ENCODE results near the gene BSG.

BSG gene

DNA sequence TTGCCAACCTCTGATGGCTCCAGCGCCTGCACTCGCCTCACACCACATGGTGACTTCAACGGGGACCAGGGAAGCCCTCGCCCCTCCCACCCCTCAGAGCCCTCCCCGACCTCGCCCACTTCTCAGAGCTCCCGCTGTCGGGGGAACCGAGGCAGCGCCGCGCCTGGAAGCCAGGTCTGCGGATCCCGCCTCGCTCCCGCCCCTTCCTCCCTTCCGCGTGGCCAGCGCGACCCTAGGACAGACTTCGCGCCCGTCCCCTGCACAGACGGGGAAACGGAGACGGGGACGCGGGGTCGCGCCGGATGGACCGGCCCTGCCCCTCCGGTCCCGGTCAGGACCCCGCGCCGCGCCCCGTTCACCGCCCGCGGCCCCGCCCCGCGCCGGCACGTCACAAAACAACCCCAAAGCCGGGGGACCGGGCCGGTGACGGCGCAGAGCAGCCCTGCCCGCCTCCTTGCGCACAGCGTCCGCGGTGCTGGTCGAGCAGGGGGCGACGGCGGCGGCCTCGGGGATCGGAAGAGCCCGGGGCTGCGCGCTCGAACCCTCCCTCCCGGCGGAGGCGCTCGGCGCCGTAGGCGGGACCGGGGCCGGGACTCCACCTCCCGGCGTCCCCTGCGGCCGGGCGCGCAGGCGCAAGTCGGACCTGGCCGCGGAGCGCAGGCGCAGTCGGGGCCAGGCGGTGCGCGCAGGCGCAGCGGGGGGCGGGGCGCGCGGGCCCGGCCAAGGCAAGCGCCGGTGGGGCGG is 41.2 kb upstream of the BSG start:
- peaks cover 38% of the 10 kb centered on the region for H3K79me2 ChIP-seq (ENCODE audit: control insufficient read depth, low read length)
- peaks cover 17% of the 10 kb centered on the region for H3K4me1 ChIP-seq (ENCODE audit: control insufficient read depth, low read length)
- H3K27me3 ChIP-seq (ENCODE audit: control insufficient read depth, low read length): no peaks in the 10 kb centered on the region
- no peak for TF ChIP-seq EZH2phosphoT487 (IDR thresholded peaks at IDR 0.05; ENCODE audit: borderline replicate concordance, low read length)
- TF ChIP-seq, protein P1, sequence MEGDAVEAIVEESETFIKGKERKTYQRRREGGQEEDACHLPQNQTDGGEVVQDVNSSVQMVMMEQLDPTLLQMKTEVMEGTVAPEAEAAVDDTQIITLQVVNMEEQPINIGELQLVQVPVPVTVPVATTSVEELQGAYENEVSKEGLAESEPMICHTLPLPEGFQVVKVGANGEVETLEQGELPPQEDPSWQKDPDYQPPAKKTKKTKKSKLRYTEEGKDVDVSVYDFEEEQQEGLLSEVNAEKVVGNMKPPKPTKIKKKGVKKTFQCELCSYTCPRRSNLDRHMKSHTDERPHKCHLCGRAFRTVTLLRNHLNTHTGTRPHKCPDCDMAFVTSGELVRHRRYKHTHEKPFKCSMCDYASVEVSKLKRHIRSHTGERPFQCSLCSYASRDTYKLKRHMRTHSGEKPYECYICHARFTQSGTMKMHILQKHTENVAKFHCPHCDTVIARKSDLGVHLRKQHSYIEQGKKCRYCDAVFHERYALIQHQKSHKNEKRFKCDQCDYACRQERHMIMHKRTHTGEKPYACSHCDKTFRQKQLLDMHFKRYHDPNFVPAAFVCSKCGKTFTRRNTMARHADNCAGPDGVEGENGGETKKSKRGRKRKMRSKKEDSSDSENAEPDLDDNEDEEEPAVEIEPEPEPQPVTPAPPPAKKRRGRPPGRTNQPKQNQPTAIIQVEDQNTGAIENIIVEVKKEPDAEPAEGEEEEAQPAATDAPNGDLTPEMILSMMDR (IDR thresholded peaks at IDR 0.05; ENCODE audit: low read depth, low read length, poor library complexity, severe bottlenecking): peak; percentile 30
- H3K27ac ChIP-seq (ENCODE audit: low read depth, low read length): peak overlapping the region; percentile 60
- H3K9me2 ChIP-seq (replicated peaks; ENCODE audit: control insufficient read depth, low read length): no peaks in the 10 kb centered on the region
- H3K4me3 ChIP-seq (ENCODE audit: low read length): peak overlapping the region; percentile 82
- no peaks in the 10 kb centered on the region for H3F3A ChIP-seq (ENCODE audit: control insufficient read depth, insufficient read depth)
- no peaks in the 10 kb centered on the region for H3K9me3 ChIP-seq (ENCODE audit: control insufficient read depth, insufficient read depth, low read length)
- H3K4me2 ChIP-seq (ENCODE audit: low read length): peak overlapping the region; percentile 71
- H3K36me3 ChIP-seq (ENCODE audit: control insufficient read depth, low read length): peaks cover 16% of the 10 kb centered on the region; the same call in 1 of the 2 replicates
- H4K20me1 ChIP-seq (ENCODE audit: control insufficient read depth, insufficient read depth, low read depth, low read length): peaks cover 8% of the 10 kb centered on the region

DNA sequence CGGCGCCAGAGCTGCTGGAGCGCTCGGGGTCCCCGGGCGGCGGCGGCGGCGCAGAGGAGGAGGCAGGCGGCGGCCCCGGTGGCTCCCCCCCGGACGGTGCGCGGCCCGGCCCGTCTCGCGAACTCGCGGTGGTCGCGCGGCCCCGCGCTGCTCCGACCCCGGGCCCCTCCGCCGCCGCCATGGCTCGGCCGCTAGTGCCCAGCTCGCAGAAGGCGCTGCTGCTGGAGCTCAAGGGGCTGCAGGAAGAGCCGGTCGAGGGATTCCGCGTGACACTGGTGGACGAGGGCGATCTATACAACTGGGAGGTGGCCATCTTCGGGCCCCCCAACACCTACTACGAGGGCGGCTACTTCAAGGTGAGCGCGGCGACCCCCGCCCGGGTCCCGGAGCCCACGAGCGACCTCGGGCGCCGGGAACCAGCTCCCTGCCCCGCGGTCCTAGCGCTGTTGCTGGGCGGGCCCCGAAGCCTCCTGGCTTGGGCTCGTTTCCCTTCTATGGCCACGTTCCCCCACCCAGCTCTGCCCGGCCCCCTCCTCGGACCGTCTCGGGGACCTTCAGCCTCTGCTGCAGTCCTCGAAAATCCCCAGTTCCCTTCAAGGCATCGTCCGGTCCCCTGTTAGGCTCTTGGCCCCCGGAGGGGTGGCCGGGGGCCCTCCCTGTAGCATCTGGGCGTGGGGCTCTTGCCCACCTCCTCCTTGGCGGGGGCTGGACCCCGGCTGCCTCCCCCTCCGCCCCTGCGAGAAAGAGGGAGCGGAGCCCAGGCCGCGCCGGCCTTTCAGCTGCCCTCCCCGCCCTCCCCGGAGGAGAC is 40.4 kb upstream of the BSG start, which contains the start of gene CDC34:
Gene CDC34 (plus strand): TSS at position 8 of the 808 bp plus-strand sequence. CDS start 172 bp downstream, at position 180.
- H3K9me2 ChIP-seq (replicated peaks; ENCODE audit: control insufficient read depth, low read length): no peaks in the 10 kb centered on the region
- peak within 1 kb of the TSS; percentile 60 for H3K27ac ChIP-seq (ENCODE audit: low read depth, low read length)
- H3K9me3 ChIP-seq (ENCODE audit: control insufficient read depth, insufficient read depth, low read length): no peaks in the 10 kb centered on the region
- H3F3A ChIP-seq (ENCODE audit: control insufficient read depth, insufficient read depth): no peaks in the 10 kb centered on the region
- H3K27me3 ChIP-seq (ENCODE audit: control insufficient read depth, low read length): no peaks in the 10 kb centered on the region
- peaks cover 17% of the 10 kb centered on the region for H3K4me1 ChIP-seq (ENCODE audit: control insufficient read depth, low read length)
- peaks cover 21% of the 10 kb centered on the region; the same call in 1 of the 2 replicates for H3K36me3 ChIP-seq (ENCODE audit: control insufficient read depth, low read length)
- H4K20me1 ChIP-seq (ENCODE audit: control insufficient read depth, insufficient read depth, low read depth, low read length): peaks cover 8% of the 10 kb centered on the region
- peak within 1 kb of the TSS; percentile 82 for H3K4me3 ChIP-seq (ENCODE audit: low read length)
- peaks cover 38% of the 10 kb centered on the region for H3K79me2 ChIP-seq (ENCODE audit: control insufficient read depth, low read length)
- TF ChIP-seq, protein P1 (IDR thresholded peaks at IDR 0.05; ENCODE audit: low read depth, low read length, poor library complexity, severe bottlenecking): no peak
- TF ChIP-seq EZH2phosphoT487 (IDR thresholded peaks at IDR 0.05; ENCODE audit: borderline replicate concordance, low read length): no peak
- peak within 1 kb of the TSS; percentile 85 for H3K4me2 ChIP-seq (ENCODE audit: low read length)

DNA sequence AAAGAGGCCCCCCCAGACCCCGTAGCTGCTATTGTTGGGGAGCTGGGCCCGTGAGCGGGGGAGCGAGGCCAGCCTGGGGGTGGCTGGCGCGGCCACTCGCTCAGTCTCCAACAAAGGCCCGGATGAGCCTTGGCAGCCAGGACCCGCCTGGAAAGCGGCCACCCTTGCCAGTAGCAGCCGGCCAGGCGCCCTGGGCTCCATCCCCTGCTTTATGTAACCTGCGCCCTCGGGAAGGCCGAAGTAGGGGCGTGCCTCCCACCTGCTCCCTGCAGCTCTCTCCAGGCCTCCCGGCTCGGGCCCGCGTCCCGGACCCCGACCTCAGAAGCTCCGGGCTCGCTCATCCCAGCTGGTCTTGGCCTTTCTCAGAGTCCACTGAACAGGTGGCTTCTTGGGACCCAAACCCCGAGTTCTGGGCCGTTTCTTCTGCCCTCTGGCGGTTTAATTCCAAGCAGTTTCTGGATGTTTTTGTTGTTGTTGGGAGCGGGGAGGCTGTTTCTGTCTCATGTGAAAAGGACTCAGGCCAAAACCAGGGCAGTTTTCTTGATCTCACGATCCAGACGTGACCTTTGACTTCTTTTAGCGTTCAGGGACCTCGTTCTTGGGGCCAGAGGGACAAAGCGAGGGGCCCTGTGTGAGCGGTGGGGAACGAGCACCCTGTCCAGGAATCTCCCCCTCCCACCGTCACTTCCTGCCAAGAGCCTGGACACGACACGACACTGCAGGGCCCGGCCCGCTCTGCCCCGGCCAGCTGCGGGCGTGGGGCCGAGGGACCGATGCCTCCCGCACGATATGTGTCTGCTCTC is 39.6 kb upstream of the BSG start:
- no peaks in the 10 kb centered on the region for H3K9me2 ChIP-seq (replicated peaks; ENCODE audit: control insufficient read depth, low read length)
- H4K20me1 ChIP-seq (ENCODE audit: control insufficient read depth, insufficient read depth, low read depth, low read length): peaks cover 8% of the 10 kb centered on the region
- H3K4me1 ChIP-seq (ENCODE audit: control insufficient read depth, low read length): peaks cover 17% of the 10 kb centered on the region
- H3K4me3 ChIP-seq (ENCODE audit: low read length): peak overlapping the region; percentile 76
- H3K27me3 ChIP-seq (ENCODE audit: control insufficient read depth, low read length): no peaks in the 10 kb centered on the region
- TF ChIP-seq EZH2phosphoT487 (IDR thresholded peaks at IDR 0.05; ENCODE audit: borderline replicate concordance, low read length): no peak
- TF ChIP-seq, protein P1 (IDR thresholded peaks at IDR 0.05; ENCODE audit: low read depth, low read length, poor library complexity, severe bottlenecking): peak; percentile 74
- no peaks in the 10 kb centered on the region for H3F3A ChIP-seq (ENCODE audit: control insufficient read depth, insufficient read depth)
- H3K36me3 ChIP-seq (ENCODE audit: control insufficient read depth, low read length): peaks cover 21% of the 10 kb centered on the region; the same call in 1 of the 2 replicates
- peak overlapping the region; percentile 34; the same call in 1 of the 2 replicates for H3K27ac ChIP-seq (ENCODE audit: low read depth, low read length)
- peak overlapping the region; percentile 85 for H3K4me2 ChIP-seq (ENCODE audit: low read length)
- peaks cover 38% of the 10 kb centered on the region for H3K79me2 ChIP-seq (ENCODE audit: control insufficient read depth, low read length)
- H3K9me3 ChIP-seq (ENCODE audit: control insufficient read depth, insufficient read depth, low read length): no peaks in the 10 kb centered on the region
